GM19035 (cell line): ENCODE data around the gene KCNF1.
"Not testable (repeated sequence)": the region's sequence is repeated elsewhere in the genome, so short reads cannot be mapped to it uniquely, and the experiment has no call there.

Experiments
- ATAC-seq: cut with Tn5 transposase; IDR thresholded peaks from one replicate; pipeline ENCODE4 v1.9.1; 2021; ENCODE audit not compliant: unreplicated experiment

Gene KCNF1

DNA sequence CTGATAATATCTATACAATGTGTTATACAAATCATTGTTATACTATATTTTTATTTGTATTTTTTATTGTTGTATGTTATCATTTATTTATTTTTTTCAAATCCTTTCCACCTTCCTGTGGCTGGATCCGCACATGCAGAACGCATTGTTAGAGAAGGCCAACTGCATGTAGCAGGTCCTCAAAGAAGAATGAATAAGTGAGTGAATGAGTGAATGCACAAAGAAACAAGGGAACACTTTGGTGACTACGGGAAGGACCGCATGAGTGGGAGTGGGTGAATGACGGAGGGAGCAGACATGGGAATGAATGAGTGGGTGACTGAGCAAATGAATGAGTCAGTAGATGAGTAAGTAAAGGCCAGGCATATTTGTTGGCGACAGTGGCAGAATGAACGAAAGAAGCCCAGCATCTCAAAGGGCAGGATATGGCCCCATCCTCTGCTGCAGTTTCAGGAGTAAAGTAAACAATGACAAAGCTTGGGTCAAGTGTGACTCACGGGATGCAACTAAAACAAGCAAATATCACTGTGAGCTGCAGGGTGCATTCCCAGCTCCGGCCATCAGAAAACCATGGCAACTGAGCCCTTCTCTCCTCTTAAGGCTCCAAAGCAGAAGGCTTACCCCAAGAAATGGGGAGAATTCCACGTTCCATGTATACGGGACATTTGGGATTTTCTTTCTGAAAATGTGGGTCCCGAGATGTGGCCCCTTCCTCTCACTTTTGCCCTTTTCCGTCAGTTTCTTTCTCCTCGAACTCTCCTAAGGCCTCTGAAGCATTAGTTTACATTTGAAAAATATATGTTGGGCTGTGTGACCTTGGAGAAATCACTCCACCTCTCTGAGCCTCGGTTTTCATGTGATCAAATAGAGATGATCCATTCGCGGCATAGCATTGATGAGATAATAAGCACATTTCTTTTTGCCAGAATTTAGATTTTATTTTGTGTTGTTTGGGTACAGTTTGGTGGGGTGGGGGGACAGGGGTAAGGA is 24.5 kb downstream of the KCNF1 start:
- no peak for ATAC-seq

- no peak for ATAC-seq
These were observed 27.3 kb downstream of the KCNF1 start for GRCh38 chr2:10939058-10939457.

GRCh38 chr2:10940596-10940995 is 28.9 kb downstream of the KCNF1 start:
- no peak for ATAC-seq

GRCh38 chr2:10941383-10941782 is 29.6 kb downstream of the KCNF1 start:
- no peak for ATAC-seq

GRCh38 chr2:10944799-10945198 is 33.1 kb downstream of the KCNF1 start:
- no peak for ATAC-seq

GRCh38 chr2:10946394-10946793 is 34.7 kb downstream of the KCNF1 start:
- no peak for ATAC-seq

DNA sequence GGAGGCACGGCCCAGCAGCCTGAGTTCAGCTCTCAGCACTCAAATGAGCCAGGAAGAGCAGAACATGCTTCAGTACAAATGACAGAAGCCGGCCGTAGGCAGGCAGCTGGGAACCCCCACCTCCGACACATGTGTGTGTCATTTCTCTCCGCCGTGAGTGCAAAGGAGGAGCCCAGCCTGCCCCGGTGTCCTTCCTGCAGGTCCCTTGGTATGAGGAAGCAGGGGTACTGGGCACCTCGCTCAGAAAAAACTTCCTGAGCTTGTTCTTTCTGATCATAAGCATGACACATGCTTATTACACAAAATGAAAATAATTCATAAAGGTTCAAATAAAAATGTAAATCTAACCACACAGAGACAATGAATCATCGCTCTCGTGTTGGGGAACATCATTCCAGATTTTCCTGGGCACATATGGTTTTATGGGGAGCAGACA is 35.3 kb downstream of the KCNF1 start:
- no peak for ATAC-seq

GRCh38 chr2:10947446-10948187 is 35.9 kb downstream of the KCNF1 start:
- ATAC-seq, result no peak

DNA sequence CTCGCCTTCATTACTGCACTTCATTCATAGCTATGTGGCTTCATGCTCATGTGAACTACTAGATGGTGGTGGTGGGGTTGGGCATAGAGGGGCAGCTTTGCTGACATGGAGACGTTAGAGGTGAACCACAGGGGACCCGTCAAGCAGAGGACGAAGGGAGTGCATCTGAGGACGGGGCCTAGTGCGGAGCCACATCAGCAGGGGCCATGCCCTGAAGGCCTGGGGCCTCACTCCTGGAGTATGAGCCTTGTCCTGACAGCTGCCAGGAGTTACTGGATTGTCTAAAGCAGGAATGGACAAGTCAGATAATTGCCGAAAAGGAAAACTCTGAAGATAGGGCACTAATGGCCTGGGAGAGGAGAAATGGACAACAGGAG is 36.4 kb downstream of the KCNF1 start:
- ATAC-seq, result no peak

DNA sequence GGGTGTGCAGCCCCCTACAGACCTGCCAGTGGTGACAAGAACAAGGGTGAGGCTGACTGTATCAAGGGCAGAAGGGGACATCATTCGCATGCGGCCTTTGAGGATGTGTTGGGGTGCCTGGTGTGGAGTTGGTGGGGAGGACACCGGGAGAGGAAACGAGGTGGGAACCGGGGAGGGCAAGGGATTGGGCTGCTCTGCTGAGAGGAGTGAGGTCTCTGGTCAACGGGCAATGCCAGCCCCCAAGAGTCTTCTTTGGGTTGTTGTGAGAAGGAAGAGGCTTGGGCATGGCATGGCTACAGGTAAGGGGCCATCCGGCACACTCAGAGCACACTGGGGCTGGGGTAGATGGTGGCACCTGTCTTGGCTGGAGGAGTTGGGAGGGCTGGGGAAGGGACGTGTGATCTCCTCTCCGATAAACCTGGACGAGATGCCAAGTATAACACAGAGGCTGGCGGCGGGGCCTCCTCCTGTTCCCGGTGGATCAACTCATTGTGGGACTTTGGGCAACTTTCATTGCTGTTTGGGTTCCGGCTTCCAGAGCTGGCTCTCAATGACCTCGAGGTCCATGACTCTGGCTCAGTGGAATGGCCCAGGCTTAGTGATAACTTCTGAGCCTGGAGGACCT is 37.0 kb downstream of the KCNF1 start:
- no peak for ATAC-seq

DNA sequence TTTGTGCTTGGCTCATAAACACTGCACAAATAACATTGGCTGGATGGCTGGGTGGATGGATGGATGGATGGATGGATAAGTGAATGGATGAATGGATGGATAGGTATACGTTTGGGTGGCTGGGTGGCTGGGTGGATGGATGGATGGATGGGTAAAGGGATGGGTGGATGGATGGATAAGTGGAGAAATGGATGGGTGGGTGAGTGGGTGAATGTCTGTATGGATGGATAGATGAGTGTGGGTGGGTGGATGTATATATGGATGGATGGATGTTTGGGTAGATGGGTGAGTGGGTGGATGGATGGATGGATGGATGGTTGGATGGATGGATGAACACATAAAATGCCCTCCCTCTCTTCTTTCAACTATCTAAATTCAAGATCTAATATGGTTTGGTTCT is 38.1 kb downstream of the KCNF1 start:
- no peak for ATAC-seq

GRCh38 chr2:10951558-10952414 is 40.1 kb downstream of the KCNF1 start:
- no peak for ATAC-seq

- ATAC-seq, result no peak
These were observed 42.7 kb downstream of the KCNF1 start for GRCh38 chr2:10954416-10954815.

- ATAC-seq, result no peak
These were observed 43.4 kb downstream of the KCNF1 start for GRCh38 chr2:10954856-10955818.

GRCh38 chr2:10956006-10956790 is 44.5 kb downstream of the KCNF1 start:
- no peak for ATAC-seq

DNA sequence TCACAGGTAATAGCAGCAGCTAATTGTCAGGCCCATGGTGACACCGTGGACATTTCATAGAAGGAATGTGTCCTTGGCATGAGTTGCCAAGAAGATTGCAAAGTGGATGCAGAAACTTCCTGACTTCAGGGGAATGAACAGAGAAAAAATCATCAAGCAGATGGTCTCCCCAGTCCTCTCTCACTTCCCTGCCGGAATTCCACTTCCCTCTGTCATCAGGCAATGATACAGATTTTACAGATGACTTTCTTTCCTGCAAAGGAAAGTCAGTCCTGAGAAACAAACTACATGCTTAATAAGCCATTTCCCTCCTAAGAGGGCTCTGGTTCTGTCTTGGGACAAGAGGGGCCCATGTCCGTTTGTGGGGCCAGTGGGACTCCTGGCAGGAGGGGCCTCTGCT is 45.7 kb downstream of the KCNF1 start:
- ATAC-seq, result no peak

DNA sequence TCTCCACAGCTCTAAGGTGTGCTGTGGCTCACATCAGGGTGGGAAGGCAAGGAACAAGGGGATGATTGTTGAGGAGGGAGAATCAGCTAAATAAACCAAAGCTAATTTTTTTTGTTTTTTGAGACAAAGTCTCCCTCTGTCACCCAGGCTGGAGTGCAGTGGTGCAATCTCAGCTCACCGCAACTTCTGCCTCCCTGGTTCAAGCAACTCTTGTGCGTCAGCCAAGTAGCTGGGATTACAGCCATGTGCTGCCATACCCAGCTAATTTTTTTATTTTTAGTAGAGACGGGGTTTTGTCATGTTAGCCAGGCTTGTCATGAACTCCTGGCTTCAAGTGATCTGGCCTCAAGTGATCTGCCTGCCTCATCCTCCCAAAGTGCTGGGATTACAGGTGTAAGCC is 46.7 kb downstream of the KCNF1 start:
- not testable (repeated sequence) for ATAC-seq

DNA sequence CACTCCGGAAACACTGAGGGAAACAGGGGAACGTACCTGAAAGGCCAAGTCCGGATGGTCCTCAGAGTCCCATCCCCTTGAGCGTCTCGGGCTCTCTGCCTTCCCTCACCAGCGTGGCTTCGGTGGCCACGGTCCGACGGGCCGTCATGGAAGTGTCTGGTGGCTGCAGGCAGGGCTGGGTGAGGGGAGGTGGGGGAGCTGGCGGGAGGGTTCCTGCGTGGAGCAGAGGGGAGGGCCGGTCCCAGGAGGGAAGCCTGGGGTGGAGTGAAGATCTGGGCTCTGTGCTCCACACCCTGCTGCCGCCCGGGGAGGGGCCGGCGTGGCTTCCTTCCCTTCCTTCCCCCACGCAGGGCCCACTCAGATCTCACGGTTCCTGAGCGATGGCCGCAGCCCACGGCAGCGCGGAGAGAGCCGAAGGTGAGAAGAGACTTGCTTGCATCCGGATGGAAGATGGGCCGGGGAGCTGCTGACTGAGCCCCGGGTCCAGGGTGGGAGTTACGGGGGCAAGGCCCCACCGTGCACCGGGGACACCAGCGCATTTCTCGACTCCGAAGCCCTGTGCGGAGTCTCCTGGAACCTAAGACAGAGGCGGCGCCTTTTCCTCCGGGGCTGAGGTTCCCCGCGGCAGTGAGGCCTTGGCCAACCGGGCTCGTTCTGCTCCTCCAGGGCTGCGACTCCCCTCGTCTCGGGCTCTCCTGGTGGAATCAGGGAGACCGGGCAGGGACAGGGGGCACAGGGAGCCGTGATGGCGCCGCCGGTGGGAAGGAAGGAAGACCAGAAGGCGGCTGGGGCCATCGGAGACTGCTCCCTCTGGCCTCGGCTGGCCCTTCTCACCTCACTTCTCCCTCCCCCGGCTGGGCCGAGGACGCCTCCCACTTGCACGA is 49.1 kb downstream of the KCNF1 start:
- no peak for ATAC-seq
